SU-DHL-6 (cell line): ENCODE measurements around the gene VDAC2.

Experiments used
- H2AFZ ChIP-seq: fragments of 200-600 bp; sonication (generic); 2 replicates; pipeline ENCODE4 v1.6.1; 2014; ENCODE audit warnings: low read depth, mild to moderate bottlenecking, moderate library complexity, mixed read lengths, antibody characterized with exemption, low read length; ENCODE audit not compliant: severe bottlenecking
- H3F3A ChIP-seq: fragments of 200-600 bp; shearing (Covaris generic); 2 replicates; pipeline ENCODE4 v1.6.0; 2016; ENCODE audit warnings: antibody characterized with exemption, mild to moderate bottlenecking; ENCODE audit not compliant: insufficient read depth
- H3K27ac ChIP-seq: fragments of 200-600 bp; sonication (generic); 2 replicates; pipeline ENCODE4 v1.5.1; 2016; ENCODE audit warnings: low read depth, mild to moderate bottlenecking, low read length, moderate library complexity, mixed read lengths
- H3K27me3 ChIP-seq: fragments of 200-600 bp; sonication (generic), shearing (Covaris generic); 2 replicates; pipeline ENCODE4 v1.6.0; 2014; ENCODE audit warnings: mild to moderate bottlenecking, low read length
- H3K36me3 ChIP-seq: fragments of 200-600 bp; sonication (generic); 2 replicates; pipeline ENCODE4 v1.6.1; 2014; ENCODE audit warnings: mild to moderate bottlenecking, low read length, mixed read lengths
- H3K4me2 ChIP-seq: fragments of 300-600, 200-600 bp; shearing (Covaris generic), sonication (generic); 2 replicates; pipeline ENCODE4 v1.6.0; 2014; ENCODE audit warnings: low read length, low read depth, mild to moderate bottlenecking; ENCODE audit not compliant: poor library complexity, severe bottlenecking
- H3K4me3 ChIP-seq: fragments of 200-600 bp; sonication (generic); 2 replicates; pipeline ENCODE4 v1.5.1; 2014; ENCODE audit warnings: antibody characterized with exemption, low read length, mild to moderate bottlenecking, mixed read lengths; ENCODE audit not compliant: insufficient read depth, poor library complexity, severe bottlenecking
- H3K79me2 ChIP-seq: fragments of 200-600 bp; sonication (generic); 2 replicates; pipeline ENCODE4 v1.6.1; 2014; ENCODE audit warnings: mild to moderate bottlenecking, low read length, moderate library complexity; ENCODE audit not compliant: insufficient read depth
- H3K9ac ChIP-seq: fragments of 200-600 bp; sonication (generic); 2 replicates; pipeline ENCODE4 v1.7.0; 2014; ENCODE audit warnings: mild to moderate bottlenecking, low read length
- H3K9me2 ChIP-seq: fragments of 200-600 bp; sonication (generic); replicated peaks from 2 replicates; pipeline ENCODE4 v1.6.1; 2014; ENCODE audit warnings: low read length; ENCODE audit not compliant: insufficient read depth
- H3K9me3 ChIP-seq: fragments of 200-600 bp; sonication (generic); 2 replicates; pipeline ENCODE4 v1.6.1; 2014; ENCODE audit warnings: low read length, mixed read lengths; ENCODE audit not compliant: insufficient read depth
- H4K20me1 ChIP-seq: fragments of 200-600 bp; sonication (generic); 2 replicates; pipeline ENCODE4 v1.6.1; 2014; ENCODE audit warnings: low read depth, mild to moderate bottlenecking, antibody characterized with exemption, low read length, moderate library complexity, mixed read lengths
- CTCF ChIP-seq: fragments of 200-600 bp; sonication (generic); IDR thresholded peaks from one replicate; pipeline ENCODE4 v1.5.1; 2017; ENCODE audit warnings: antibody characterized with exemption, mild to moderate bottlenecking, low read length, moderate library complexity; ENCODE audit not compliant: insufficient read depth, poor library complexity, severe bottlenecking
- EZH2phosphoT487 ChIP-seq: fragments of 200-600 bp; sonication (generic), shearing (Covaris generic); conservative IDR thresholded peaks from 2 replicates; pipeline ENCODE4 v1.6.1; 2018; ENCODE audit warnings: mild to moderate bottlenecking, antibody characterized with exemption, low read length, moderate library complexity, mixed read lengths

Gene VDAC2

GRCh38 chr10:75207857-75208144 lies 2.8 kb upstream of the VDAC2 start:
- Histone ChIP-seq H3K9me3 (no peaks in the 10 kb centered on the region), H3F3A (no peaks in the 10 kb centered on the region), H3K27me3 (no peaks in the 10 kb centered on the region), H3K79me2 (peaks cover 22% of the 10 kb centered on the region), H3K9ac (no peak overlapping the region), H3K36me3 (peaks cover 6% of the 10 kb centered on the region), H3K27ac (no peak overlapping the region), H3K4me2 (no peak overlapping the region), H2AFZ (no peak overlapping the region), H3K4me3 (no peak overlapping the region), H4K20me1 (no peaks in the 10 kb centered on the region; the same call in 1 of the 2 replicates), H3K9me2 (no peaks in the 10 kb centered on the region)
- no peak for TF ChIP-seq CTCF
- no peak for TF ChIP-seq EZH2phosphoT487

- Histone ChIP-seq H3K9me2 (no peaks in the 10 kb centered on the region), H2AFZ (no peak overlapping the region), H3K27ac (no peak overlapping the region), H3K9me3 (no peaks in the 10 kb centered on the region), H3K4me2 (no peak overlapping the region), H4K20me1 (no peaks in the 10 kb centered on the region; the same call in 1 of the 2 replicates), H3K27me3 (no peaks in the 10 kb centered on the region), H3K79me2 (peaks cover 26% of the 10 kb centered on the region), H3K4me3 (no peak overlapping the region), H3K36me3 (peaks cover 10% of the 10 kb centered on the region), H3K9ac (no peak overlapping the region), H3F3A (no peaks in the 10 kb centered on the region)
- TF ChIP-seq CTCF (no peak), EZH2phosphoT487 (no peak)
Observed at GRCh38 chr10:75208181-75208580, 2.4 kb upstream of the VDAC2 start.

GRCh38 chr10:75209086-75209920 lies 1.3 kb upstream of the VDAC2 start:
- Histone ChIP-seq H3F3A (no peaks in the 10 kb centered on the region), H3K36me3 (peaks cover 17% of the 10 kb centered on the region), H4K20me1 (no peaks in the 10 kb centered on the region; the same call in 1 of the 2 replicates), H3K27me3 (no peaks in the 10 kb centered on the region), H3K9ac (peak overlapping the region; percentile 99), H3K9me2 (no peaks in the 10 kb centered on the region), H3K9me3 (no peaks in the 10 kb centered on the region), H3K27ac (peak overlapping the region; percentile 83), H3K4me3 (peak overlapping the region; percentile 98), H3K4me2 (peak overlapping the region; percentile 96), H2AFZ (peak overlapping the region; percentile 97), H3K79me2 (peaks cover 35% of the 10 kb centered on the region)
- TF ChIP-seq EZH2phosphoT487 (no peak), CTCF (no peak)
